Measurements from ENCODE around the gene KCNMB2. TPM values are rescaled to one million over a fixed set of nuclear protein-coding genes. Genes with fewer than 3 reads are reported as not detected.

The KCNMB2 gene
- polyA plus RNA-seq, 2 donors = 0.05 to 0.08 TPM

DNA sequence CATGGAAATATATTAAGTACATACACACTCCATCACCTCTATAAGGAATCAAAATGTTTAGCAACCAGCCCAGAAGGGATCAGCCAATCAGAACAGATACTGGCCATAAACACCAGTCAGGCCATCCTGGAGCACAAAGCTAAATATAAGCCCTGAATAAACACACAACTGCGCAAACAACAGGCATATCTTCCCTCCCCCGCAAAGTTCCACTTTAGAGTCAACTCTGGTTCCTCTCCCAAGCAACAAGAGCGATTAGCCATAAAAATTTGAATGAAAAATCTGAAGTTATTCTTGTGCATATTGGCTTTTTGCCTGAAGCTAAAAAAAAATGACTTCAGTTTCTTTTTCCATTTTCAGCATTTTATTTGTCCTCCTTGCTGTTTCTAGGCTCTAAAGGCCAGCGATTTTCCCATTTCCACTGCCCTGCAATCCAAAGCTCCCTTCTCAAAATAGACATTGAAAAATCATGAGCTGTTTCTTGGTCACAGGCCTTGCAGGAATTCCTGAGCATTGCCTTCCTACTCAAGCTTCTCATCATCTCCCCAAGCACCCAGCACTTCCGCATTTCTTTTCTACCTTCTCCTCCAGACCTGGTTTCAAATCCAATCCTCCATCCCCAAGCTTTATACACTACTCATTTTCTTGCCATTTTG, 287.5 kb downstream of the KCNMB2 start:
- Histone ChIP-seq H3K27ac (ENCODE audit: low read depth in 2 of 2, low read length in 1 of 2) (no peak overlapping the region), H3K9me3 (ENCODE audit: control insufficient read depth in 2 of 2, insufficient read depth in 1 of 2, low read depth in 1 of 2, low read length in 1 of 2) (no peaks in the 10 kb centered on the region), H3K4me1 (ENCODE audit: control insufficient read depth in 2 of 2, insufficient read depth in 2 of 2, low read length in 1 of 2) (no peaks in the 10 kb centered on the region), H3K36me3 (ENCODE audit: control insufficient read depth in 2 of 2, insufficient read depth in 2 of 2, low read length in 1 of 2) (no peaks in the 10 kb centered on the region), H3K4me3 (ENCODE audit: low read depth in 1 of 2, low read length in 2 of 2) (no peak overlapping the region), H3K27me3 (ENCODE audit: control insufficient read depth in 1 of 2, insufficient read depth in 2 of 2, low read length in 2 of 2) (no peaks in the 10 kb centered on the region)
- WGBS, 2 donors = 65% methylated on average over 5 of the region's 5 CpGs

DNA sequence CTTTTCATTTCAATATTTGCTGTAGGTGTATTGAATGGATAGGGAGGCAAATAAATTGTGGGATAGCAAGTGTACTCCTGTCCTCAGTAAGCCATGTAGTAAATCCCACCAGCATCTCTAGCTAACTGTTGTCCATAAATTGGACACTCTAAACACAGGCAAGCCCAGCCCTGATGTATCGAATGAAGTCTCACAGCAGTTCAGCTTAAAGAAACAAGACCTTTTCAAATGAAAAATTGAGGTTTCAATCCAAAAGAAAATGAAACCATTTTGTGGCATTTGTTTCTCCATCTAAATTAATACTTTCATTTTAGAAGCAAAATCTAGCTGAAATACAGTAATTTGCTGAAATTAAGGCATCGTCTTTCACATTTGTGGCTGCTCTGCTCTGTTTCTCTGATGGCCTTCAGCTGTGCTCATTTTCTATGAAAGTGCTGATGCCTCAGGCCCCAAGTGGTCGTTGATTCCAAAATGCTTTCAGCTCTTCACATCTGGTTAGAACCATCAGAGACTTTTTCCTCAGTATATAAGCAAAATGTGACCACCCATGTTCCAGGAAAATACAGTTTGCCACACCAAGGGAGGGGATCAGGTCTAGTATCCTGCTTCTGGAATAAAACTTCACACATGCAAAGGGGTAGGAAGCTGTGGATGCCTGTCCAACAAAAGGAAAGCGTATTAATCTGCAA, 290.3 kb downstream of the KCNMB2 start:
- H3K9me3 ChIP-seq (ENCODE audit: control insufficient read depth in 2 of 2, insufficient read depth in 1 of 2, low read depth in 1 of 2, low read length in 1 of 2) = no peaks in the 10 kb centered on the region
- no peaks in the 10 kb centered on the region for H3K36me3 ChIP-seq (ENCODE audit: control insufficient read depth in 2 of 2, insufficient read depth in 2 of 2, low read length in 1 of 2)
- H3K4me3 ChIP-seq (ENCODE audit: low read depth in 1 of 2, low read length in 2 of 2) = no peak overlapping the region
- H3K27me3 ChIP-seq (ENCODE audit: control insufficient read depth in 1 of 2, insufficient read depth in 2 of 2, low read length in 2 of 2) = no peaks in the 10 kb centered on the region
- no peaks in the 10 kb centered on the region for H3K4me1 ChIP-seq (ENCODE audit: control insufficient read depth in 2 of 2, insufficient read depth in 2 of 2, low read length in 1 of 2)
- H3K27ac ChIP-seq (ENCODE audit: low read depth in 2 of 2, low read length in 1 of 2) = no peak overlapping the region
- WGBS, 2 donors = 50 to 58% methylated on average over 4 of the region's 4 CpGs

DNA sequence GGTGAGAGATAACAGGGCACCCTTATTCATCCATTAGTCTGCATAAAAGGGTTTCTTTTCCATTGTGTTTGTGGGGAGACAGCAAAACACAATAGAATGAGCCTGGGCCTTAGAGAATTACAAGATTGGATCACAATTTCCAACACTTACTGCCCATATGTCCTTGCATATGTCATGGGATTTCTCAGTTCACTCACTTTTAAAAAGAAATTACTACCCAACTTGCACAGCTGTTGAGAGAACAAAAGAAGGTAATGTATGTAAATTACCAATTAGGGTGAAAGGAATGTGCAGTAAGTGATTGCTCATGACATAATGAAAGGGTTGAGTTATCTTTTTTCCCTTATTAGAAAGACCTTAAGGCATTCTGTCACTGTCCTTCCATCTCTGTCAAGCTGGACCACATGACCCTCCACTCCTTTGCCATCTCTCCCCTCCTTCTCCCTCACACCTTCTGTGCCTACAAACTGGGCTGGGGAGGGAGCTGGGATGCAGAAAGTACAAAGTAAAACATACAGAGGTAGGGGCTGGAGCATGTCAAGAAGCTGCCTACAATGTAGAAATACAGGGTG, 291.1 kb downstream of the KCNMB2 start:
- H3K4me1 ChIP-seq (ENCODE audit: control insufficient read depth in 2 of 2, insufficient read depth in 2 of 2, low read length in 1 of 2) = no peaks in the 10 kb centered on the region
- H3K27ac ChIP-seq (ENCODE audit: low read depth in 2 of 2, low read length in 1 of 2) = no peak overlapping the region
- no peaks in the 10 kb centered on the region for H3K36me3 ChIP-seq (ENCODE audit: control insufficient read depth in 2 of 2, insufficient read depth in 2 of 2, low read length in 1 of 2)
- H3K27me3 ChIP-seq (ENCODE audit: control insufficient read depth in 1 of 2, insufficient read depth in 2 of 2, low read length in 2 of 2) = no peaks in the 10 kb centered on the region
- H3K4me3 ChIP-seq (ENCODE audit: low read depth in 1 of 2, low read length in 2 of 2) = no peak overlapping the region
- H3K9me3 ChIP-seq (ENCODE audit: control insufficient read depth in 2 of 2, insufficient read depth in 1 of 2, low read depth in 1 of 2, low read length in 1 of 2) = no peaks in the 10 kb centered on the region

DNA sequence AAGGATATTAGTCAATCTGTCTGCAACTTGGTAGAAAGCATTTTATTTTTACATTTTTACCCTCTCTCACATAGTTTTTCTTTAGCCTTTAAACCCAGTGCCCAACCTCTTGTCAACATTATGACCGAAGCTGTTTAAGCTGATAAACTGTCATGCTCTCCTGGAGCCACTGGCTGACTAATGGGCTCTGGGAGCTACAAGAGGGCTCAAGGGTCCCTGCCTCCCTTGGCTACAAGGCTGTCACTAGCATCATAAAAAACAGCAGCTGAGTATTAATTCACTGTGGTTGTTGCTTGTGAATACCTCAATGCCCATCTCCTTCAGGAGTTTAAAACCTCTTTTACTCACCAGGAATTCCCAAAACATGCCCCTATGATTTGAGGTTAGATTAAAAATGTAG, 297.5 kb downstream of the KCNMB2 start:
- Histone ChIP-seq H3K27me3 (ENCODE audit: control insufficient read depth in 1 of 2, insufficient read depth in 2 of 2, low read length in 2 of 2) (no peaks in the 10 kb centered on the region), H3K36me3 (ENCODE audit: control insufficient read depth in 2 of 2, insufficient read depth in 2 of 2, low read length in 1 of 2) (no peaks in the 10 kb centered on the region)
- WGBS, 2 donors = 64 to 75% methylated on average over 1 of the region's 1 CpG

DNA sequence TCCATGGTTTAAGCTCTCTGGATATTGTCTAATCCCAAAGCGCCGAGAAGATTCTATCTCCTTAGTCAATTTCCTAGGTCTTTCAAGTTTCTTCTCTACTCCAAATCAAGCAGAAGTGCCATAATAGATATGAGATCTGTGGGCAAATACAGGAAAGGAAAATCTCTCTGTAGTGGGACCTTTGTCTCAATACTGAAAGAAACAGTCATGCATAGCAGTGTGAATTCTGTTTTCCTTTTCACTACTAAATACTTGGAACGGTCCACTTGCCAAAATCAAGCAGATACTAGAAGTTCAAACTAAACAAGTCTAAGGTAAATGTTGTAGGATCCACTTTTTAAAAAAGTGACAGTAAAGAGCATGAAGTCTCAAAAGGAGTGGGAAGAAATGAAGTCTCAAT, 298.8 kb downstream of the KCNMB2 start:
- Histone ChIP-seq H3K27me3 (ENCODE audit: control insufficient read depth in 1 of 2, insufficient read depth in 2 of 2, low read length in 2 of 2) (no peaks in the 10 kb centered on the region), H3K9me3 (ENCODE audit: control insufficient read depth in 2 of 2, insufficient read depth in 1 of 2, low read depth in 1 of 2, low read length in 1 of 2) (no peaks in the 10 kb centered on the region), H3K36me3 (ENCODE audit: control insufficient read depth in 2 of 2, insufficient read depth in 2 of 2, low read length in 1 of 2) (no peaks in the 10 kb centered on the region), H3K4me3 (ENCODE audit: low read depth in 1 of 2, low read length in 2 of 2) (no peak overlapping the region), H3K27ac (ENCODE audit: low read depth in 2 of 2, low read length in 1 of 2) (no peak overlapping the region), H3K4me1 (ENCODE audit: control insufficient read depth in 2 of 2, insufficient read depth in 2 of 2, low read length in 1 of 2) (no peaks in the 10 kb centered on the region)
- 76 to 83% methylated on average over 3 of the region's 3 CpGs for WGBS, 2 donors

More for the DNA sequence above, 297.5 kb downstream of the KCNMB2 start:
- Histone ChIP-seq H3K9me3 (ENCODE audit: control insufficient read depth in 2 of 2, insufficient read depth in 1 of 2, low read depth in 1 of 2, low read length in 1 of 2) (no peaks in the 10 kb centered on the region), H3K27ac (ENCODE audit: low read depth in 2 of 2, low read length in 1 of 2) (no peak overlapping the region), H3K4me1 (ENCODE audit: control insufficient read depth in 2 of 2, insufficient read depth in 2 of 2, low read length in 1 of 2) (no peaks in the 10 kb centered on the region), H3K4me3 (ENCODE audit: low read depth in 1 of 2, low read length in 2 of 2) (no peak overlapping the region)

DNA sequence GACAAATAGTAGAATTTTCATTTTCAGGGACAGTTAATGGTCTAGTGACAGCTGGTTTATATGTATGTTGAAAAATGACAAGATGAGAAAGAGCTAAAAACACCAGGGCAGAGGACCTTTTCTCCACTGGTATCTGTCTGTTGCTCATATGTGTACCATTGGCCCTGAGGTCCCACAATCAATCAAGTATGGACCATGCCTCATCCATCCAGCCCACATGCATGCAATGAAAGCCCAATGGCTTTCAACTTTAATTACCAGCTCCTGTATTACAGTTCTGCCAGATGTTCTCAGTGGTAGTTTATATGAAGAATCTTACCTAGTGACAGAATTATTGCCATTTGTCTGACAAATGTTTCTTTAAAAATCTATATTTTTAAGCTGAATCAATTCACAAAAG, 301.3 kb downstream of the KCNMB2 start:
- Histone ChIP-seq H3K36me3 (ENCODE audit: control insufficient read depth in 2 of 2, insufficient read depth in 2 of 2, low read length in 1 of 2) (no peaks in the 10 kb centered on the region), H3K4me1 (ENCODE audit: control insufficient read depth in 2 of 2, insufficient read depth in 2 of 2, low read length in 1 of 2) (no peaks in the 10 kb centered on the region), H3K4me3 (ENCODE audit: low read depth in 1 of 2, low read length in 2 of 2) (no peak overlapping the region), H3K27me3 (ENCODE audit: control insufficient read depth in 1 of 2, insufficient read depth in 2 of 2, low read length in 2 of 2) (no peaks in the 10 kb centered on the region), H3K27ac (ENCODE audit: low read depth in 2 of 2, low read length in 1 of 2) (no peak overlapping the region), H3K9me3 (ENCODE audit: control insufficient read depth in 2 of 2, insufficient read depth in 1 of 2, low read depth in 1 of 2, low read length in 1 of 2) (no peaks in the 10 kb centered on the region)

DNA sequence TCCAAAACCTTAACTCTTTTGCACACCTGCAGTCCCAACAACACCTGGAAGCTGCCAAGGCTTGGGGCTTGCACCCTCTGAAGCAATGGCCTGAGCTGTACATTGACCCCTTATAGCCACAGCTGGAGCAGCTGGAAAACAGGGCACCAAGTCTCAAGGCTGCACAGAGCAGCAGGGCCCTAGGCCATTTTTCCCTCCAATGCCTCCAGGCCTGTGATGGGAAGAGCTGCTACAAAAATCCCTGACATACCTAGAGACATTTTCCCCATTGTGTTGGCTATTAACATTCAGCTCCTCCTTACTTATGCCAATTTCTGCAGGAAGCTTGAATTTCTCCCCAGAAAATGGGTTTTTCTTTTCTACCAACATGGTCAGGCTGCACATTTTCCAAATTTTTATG, 304.4 kb downstream of the KCNMB2 start:
- Histone ChIP-seq H3K27me3 (ENCODE audit: control insufficient read depth in 1 of 2, insufficient read depth in 2 of 2, low read length in 2 of 2) (no peaks in the 10 kb centered on the region), H3K4me1 (ENCODE audit: control insufficient read depth in 2 of 2, insufficient read depth in 2 of 2, low read length in 1 of 2) (no peaks in the 10 kb centered on the region), H3K36me3 (ENCODE audit: control insufficient read depth in 2 of 2, insufficient read depth in 2 of 2, low read length in 1 of 2) (no peaks in the 10 kb centered on the region), H3K9me3 (ENCODE audit: control insufficient read depth in 2 of 2, insufficient read depth in 1 of 2, low read depth in 1 of 2, low read length in 1 of 2) (no peaks in the 10 kb centered on the region), H3K27ac (ENCODE audit: low read depth in 2 of 2, low read length in 1 of 2) (no peak overlapping the region), H3K4me3 (ENCODE audit: low read depth in 1 of 2, low read length in 2 of 2) (no peak overlapping the region)

DNA sequence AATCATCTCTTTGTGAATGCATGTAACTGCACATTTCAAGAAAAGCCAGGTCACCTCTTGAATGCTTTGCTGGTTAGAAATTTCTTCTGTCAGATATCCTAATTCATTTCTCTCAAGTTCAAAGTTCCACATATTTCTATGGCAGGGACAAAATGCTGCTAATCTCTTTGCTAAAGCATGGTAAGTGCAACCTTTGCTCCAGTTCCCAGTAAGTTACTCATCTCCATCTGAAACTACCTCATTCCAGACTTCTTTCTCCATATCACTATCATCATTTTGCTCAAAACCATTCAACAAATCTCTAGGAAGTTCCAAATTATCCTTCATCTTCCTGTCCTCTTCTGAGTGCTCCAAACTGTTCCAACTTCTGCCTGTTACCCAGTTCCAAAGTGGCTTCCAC, 304.8 kb downstream of the KCNMB2 start:
- Histone ChIP-seq H3K4me3 (ENCODE audit: low read depth in 1 of 2, low read length in 2 of 2) (no peak overlapping the region), H3K9me3 (ENCODE audit: control insufficient read depth in 2 of 2, insufficient read depth in 1 of 2, low read depth in 1 of 2, low read length in 1 of 2) (no peaks in the 10 kb centered on the region), H3K36me3 (ENCODE audit: control insufficient read depth in 2 of 2, insufficient read depth in 2 of 2, low read length in 1 of 2) (no peaks in the 10 kb centered on the region), H3K4me1 (ENCODE audit: control insufficient read depth in 2 of 2, insufficient read depth in 2 of 2, low read length in 1 of 2) (no peaks in the 10 kb centered on the region), H3K27me3 (ENCODE audit: control insufficient read depth in 1 of 2, insufficient read depth in 2 of 2, low read length in 2 of 2) (no peaks in the 10 kb centered on the region), H3K27ac (ENCODE audit: low read depth in 2 of 2, low read length in 1 of 2) (no peak overlapping the region)

DNA sequence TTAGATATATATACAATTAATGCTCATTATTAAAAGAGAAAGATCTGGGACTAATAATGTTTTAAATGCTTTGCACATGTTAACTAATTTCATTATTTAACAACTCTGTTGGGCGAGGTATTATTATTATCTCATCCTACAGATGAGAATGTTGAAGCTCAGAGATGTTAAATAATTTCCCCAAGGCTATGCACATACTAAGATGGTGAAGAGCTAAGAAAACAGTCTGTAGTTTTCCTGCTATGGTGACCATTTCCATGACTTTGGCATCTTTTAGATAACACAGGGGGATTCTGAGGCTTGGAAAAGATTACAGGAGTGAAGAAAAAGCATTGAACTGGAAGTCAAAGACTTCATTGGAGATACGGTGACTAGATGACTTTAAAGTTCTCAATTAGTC, 308.7 kb downstream of the KCNMB2 start:
- no peaks in the 10 kb centered on the region for H3K4me1 ChIP-seq (ENCODE audit: control insufficient read depth in 2 of 2, insufficient read depth in 2 of 2, low read length in 1 of 2)
- no peak overlapping the region for H3K27ac ChIP-seq (ENCODE audit: low read depth in 2 of 2, low read length in 1 of 2)
- H3K4me3 ChIP-seq (ENCODE audit: low read depth in 1 of 2, low read length in 2 of 2) = no peak overlapping the region
- 86 to 94% methylated on average over 2 of the region's 2 CpGs for WGBS, 2 donors
- H3K36me3 ChIP-seq (ENCODE audit: control insufficient read depth in 2 of 2, insufficient read depth in 2 of 2, low read length in 1 of 2) = no peaks in the 10 kb centered on the region
- no peaks in the 10 kb centered on the region for H3K27me3 ChIP-seq (ENCODE audit: control insufficient read depth in 1 of 2, insufficient read depth in 2 of 2, low read length in 2 of 2)
- H3K9me3 ChIP-seq (ENCODE audit: control insufficient read depth in 2 of 2, insufficient read depth in 1 of 2, low read depth in 1 of 2, low read length in 1 of 2) = no peaks in the 10 kb centered on the region
